ENCODE results near the gene C1QTNF1.
A peak's percentile ranks its signal among the peaks of the same experiment; 100 is the strongest.
"Not testable (repeated sequence)": the region's sequence is repeated elsewhere in the genome, so short reads cannot be mapped to it uniquely, and the experiment has no call there.

Gene C1QTNF1

DNA sequence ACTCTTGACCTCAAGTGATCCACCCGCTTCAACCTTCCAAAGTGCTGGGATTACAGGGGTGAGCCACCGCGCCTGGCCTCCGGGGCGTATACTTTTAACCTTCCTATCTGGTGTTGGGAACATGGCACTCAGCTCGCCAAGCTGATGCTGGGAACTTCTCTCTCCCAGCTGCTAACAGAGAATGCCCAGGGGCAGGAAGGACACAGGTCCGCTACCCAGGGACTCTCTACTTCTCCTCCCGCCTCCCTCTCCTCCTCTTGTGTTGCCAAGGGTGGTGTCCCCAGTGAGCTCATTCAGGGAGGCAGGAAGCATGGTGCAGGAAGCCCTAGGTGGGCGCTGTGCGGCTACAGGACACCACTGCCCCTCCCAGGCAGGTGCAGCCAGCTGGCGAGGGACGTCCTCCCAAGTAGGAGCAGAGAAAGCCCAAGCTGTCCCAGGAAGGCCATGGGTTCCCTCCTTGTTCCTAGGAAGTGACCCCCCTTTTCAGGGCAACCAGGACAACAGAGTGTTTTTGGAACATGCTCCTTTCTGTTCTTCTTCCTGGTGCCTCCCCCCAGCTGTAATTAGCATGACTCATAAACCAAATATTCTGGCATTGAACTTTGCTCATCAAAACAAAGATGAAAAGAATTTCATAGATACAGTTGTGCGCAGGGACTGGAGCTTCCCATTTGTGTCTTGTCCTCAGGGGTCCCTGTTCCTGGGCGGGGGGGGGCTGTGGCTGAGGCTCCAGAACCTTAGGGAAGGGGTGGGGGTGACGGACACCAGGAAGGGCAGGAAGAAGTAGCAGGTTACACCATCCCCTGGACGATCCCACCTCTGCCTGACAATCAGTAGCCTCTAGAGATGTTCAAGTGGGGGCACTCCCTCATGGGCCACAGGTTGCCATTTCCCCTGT is 2.7 kb downstream of the C1QTNF1 start:
- no peak for DNase-seq

DNA sequence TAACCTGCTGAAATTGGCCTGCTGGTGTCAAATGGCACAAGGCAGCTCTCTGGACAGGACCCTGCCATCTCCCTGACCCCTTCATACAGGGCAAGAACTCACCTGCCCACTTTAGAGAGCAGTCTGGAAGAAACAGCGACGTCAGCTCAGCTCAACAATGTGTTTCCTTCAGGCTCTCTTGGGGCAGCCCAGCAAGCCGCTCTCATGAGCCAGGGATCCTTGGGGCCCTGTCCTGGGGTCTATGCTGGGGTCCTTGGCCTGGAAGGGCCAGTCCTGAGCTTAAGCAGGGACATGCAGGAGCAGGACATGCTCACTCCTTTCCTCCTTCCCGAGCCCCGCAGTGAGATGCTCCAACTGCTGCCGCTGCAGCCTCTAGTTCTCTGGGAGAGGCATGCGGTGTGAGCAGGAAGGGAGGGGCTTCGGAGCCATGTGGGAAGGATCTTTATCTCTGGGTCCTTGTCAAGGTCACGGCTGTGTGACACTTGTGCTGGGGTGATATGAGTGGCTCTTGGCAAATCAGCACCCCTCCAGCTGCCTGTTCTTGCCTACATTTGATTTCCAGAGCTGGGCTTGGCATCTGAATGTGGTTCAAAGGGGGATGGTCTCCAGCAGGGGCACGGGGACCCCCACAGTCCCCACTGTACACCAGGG is 3.4 kb downstream of the C1QTNF1 start:
- no peak for DNase-seq

DNA sequence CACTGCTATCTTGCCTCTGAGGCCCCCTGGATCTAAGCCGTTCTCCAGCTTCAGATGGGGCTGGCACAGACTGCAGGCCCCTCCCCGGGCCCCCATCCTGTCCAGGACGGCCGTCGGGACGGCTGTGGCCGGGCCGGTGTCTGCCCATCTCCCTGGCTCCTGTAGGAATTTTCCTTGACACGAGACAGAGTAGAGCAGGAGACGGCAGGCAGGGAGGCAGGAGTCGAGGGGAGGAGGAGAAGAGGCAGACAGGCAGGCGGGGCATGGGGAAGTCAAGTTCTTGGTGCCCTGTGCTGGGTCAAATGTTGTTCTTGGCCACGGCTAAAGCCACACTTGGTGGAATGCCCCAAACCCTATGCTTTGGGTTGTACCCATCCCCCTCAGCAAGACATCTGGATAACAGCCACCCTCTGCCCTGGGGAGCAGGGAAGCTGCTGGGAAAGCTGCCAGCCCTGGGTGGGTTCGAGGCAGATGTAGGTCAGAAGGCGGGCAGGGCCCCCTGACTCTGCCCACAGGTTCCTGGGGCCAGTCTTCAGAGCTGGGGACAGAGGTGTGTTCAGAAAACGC is 4.0 kb downstream of the C1QTNF1 start:
- DNase-seq, result no peak

DNA sequence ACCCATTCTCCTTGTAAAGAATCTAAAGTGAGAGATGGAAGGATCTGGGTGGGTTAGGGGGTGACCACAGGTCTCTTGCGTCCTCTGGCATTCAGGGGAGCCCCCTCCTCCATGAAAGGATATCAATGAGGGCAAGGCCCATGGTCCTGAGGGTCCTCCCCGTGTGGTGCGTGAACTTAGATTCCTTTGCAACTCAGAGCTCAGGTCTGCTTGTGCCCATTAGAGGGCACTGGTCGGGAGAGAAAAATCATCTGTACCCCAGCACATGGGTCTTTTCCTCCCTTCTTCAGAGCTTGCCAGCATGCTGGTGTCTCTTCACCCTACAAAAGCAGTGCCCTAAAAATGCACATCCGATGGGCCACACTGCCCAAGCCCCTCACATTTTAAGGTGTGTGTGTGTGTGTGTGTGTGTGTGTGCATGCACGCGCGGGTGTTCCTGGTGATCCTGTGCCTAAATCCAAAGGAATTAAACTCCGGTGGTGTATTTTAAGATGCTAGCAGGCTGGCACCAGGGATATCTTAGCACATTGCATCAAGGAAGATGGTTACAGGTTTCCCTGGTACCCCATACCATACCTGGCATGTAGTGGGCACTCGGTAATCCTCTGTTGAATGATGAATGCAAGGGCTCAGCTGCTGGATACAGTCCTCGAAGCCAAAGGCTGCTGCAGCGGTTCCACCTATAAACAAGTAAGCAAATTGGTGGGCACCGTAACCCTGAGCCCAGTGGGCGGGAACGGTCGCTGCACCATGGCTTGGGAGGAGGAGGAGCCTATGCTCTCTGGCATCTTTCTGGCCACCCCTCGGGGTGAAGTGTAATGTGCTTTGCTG is 4.7 kb downstream of the C1QTNF1 start:
- no peak for DNase-seq

DNA sequence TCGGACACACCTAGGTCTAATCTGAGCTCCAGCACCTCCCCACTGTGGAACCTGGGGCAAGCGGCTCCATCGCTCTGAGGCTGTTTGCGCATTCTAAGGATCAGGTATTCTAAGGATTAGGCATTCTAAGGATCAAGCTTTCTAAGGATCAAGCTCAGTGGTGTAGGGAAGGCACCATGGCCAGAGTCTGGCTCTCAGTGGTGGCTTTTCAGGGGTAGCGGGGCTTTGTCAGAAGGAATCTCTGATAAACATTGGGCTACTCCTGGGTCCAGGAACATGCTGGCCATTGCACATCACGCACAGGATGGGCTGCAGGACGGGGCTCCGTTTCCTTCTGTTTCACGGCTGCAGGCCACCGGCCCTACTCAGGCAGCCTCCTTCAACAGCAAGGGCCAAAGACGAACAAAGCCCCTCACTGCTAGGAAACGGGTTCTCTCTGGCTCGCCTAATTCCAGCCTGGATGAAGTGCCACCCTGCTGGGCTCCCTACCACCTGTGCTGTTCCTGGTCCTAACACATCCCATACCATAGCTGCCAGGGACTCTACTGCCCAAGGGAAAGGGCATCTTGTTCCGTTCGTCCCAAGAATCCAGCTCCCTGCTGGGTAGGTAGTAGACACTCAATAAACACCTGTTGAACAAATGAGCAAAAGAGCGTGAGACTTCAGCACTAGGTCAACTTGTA is 5.5 kb downstream of the C1QTNF1 start:
- no peak for DNase-seq

DNA sequence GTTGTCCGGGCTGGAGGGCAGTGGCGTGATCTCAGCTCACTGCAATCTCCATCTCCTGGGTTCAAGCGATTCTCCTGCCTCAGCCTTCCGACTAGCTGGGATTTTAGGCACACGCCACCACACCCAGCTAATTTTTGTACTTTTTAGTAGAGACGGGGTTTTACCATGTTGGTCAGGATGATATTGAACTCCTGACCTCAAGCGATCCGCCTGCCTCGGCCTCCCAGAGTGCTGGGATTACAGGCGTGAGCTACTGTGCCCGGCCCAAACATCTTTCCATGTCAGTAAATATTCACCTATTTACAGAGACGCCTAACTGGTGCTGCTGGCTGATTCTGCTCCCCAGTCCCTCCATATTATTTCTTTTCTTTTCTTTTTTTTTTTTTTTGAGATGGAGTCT is 6.7 kb downstream of the C1QTNF1 start:
- not testable (repeated sequence) for DNase-seq

DNA sequence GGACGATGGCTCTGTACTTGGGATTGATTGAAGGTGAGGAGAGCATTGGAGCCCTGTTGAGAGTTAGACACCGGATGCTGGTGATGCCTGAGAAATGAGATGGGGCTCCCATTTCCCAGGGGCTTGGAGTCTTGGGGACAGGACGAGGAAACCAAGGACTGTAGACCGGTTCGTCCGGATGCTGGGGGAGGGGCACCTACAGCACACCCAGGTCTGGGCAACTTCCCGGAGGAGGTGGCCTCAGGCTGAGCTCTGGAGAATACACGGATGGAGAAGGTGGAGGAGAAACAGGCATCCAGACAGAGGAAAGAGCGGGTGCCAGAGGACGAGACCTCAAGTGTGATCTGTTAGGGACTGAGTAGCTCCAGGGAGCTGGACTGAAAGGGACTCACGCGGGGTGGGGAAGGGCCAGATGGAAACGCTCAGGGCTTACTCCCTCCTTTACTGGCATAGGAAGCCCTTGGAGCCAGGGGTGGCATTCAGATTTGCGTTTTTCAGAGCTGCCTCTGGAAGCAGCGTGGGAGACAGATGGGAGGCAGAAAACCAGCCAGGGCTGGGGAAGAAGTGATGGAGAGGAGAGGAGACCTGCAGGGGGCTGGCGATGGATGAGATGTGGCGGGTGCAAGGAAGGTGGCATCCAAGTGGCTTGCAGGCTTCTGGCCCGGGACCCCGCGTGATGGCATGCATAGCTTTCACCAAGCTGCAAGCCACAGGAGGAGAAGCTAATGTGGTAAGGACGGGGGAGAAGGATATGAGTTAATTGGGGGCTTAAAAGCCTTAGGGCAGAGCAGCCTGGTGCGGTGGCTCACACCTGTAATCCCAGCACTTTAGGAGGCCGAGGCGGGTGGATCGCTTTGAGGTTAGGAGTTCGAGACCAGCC is 8.3 kb downstream of the C1QTNF1 start:
- no peak for DNase-seq

DNA sequence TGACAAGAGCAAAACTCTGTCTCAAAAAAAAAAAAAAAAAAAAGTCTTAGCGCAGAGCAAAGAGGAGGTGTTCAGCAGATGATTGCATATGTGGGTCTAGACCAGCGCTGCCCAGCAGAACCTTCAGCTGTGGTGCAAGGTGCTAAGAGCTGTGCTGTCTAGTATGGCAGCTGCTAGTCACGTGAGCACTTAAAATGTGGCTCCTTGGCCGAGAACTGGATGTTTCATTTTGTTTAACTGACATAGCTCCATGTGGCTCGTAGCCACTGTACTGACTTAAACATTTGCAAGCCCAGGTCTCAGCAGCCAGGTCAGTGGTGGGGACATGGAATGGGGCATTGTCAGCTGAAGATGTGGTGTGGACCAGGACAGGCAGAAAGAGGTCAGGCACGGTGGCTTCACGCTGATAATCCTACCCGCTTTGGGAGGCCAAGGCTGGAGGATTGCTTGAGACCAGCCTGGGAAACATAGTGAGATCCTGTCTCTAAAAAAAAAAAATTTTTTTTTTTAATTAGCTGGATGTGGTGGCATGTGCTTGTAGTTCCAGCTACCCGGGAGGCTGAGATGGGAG is 9.2 kb downstream of the C1QTNF1 start:
- DNase-seq, result no peak

DNA sequence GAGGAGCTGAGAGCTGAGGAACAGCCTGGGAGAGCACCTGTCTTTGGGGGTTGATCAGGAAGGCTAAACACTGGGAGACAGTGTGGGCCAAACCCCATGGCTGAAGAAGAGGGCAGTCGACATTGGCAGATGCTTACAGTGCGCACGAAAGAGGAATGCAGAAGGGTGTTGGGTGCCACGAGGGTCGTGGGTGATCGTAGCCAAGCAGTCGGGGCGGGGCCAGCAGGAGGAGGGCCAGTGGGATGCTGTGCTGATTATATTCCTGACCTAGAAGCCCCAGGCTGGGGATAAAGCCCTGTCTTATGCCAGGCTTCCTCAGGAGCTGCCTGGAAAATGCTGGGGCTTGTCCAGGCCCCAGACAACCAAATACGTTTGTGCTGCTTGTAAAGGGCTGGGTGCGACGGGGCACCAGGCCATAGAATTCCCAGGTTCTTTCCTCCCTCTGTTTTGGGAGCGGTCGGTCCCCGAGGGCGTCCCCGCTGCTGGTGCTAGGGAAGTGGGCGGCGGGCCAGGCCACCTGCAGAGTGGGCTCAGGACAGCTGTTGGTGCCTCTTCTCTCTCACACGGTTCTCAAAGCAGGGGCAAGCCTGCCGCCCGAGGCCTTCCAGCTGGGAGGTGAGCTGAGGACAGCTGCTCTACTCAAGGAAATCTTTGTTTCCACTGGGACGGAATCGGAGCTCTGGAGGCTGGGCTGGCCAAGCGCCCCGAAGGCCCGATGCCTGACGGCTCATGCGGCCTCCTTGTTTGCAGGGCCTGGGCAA is 10.0 kb downstream of the C1QTNF1 start:
- DNase-seq, result peak; percentile 39

DNA sequence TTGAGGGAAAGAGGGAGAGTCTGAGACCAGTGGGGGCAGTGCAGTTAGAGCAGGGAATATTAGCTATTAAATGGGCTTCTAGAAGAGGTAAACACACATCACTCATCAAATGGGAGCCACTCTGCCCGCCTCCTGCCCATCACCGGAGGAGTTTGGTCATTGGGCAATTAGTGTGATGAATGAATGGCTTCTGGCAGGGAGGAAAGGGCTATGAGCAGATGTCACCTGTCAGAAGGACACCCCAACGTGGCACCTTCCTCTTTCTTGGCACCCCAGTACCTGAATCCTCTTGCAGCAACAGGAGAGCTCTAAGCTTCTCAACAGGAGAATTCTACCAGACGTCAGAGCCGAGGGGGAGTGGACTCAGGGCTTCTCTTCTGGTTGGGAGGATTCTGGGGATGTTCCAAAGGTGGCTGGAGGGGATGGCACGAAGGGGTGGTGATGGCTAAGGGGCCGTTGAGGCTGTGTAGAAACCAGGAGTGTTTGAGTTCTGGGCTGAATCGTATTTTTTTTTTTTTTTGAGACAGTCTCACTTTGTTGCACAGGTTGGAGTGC is 11.0 kb downstream of the C1QTNF1 start:
- DNase-seq, result no peak

DNA sequence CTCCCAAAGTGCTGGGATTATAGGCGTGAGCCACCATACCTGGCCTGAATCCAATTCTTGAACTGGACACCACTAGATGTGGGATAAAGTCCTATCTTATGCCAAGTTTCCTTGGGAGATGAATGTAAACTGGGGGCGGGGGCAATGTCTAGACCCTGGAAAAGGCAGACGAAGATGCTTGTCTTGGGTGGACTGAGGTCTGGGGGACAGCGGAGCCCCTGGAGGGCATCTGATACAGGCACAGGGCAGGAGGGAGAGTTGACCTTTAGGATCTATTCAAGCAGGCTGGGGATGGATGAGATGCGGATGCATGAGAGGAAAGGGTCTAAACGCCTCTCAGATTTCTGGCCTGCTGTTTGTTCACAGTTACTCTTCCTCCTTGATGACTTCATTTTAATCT is 11.7 kb downstream of the C1QTNF1 start:
- no peak for DNase-seq

DNA sequence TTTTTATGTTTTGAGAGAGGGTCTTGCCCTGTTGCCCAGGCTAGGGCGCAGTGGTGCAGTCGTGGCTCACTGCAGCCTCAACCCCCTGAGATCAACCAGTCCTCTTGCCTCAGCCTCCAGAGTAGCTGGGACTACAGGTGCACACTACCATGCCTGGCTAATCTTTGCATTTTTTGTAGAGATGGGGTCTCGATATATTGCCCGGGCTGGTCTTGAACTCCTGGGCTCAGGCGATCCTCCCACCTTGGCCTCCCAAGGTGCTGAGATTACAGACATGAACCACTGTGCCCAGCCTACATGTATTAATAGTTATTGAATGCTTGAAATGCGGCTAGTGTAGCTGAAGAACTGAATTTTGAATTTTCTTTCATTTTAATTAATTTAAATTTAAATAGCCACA is 12.2 kb downstream of the C1QTNF1 start:
- no peak for DNase-seq

DNA sequence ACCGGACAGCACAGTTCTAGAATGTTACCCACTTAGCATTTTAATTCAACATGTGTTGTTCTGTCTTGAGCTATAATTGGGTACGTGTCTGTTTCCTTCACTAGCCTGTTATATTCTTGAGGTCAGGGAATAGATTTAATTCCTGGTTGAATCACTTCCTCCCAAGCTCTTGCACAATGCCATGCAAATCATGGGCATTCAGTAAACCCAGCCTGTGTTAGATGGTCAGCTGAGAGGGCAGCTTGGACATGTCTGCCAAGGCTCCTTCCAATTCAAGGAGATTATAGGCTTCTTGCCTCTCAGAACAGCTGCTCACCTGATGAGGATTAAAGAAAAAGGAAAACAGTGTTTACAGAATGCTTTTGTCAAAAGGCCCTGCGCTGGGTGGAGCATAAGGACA is 12.6 kb downstream of the C1QTNF1 start:
- DNase-seq, result no peak

DNA sequence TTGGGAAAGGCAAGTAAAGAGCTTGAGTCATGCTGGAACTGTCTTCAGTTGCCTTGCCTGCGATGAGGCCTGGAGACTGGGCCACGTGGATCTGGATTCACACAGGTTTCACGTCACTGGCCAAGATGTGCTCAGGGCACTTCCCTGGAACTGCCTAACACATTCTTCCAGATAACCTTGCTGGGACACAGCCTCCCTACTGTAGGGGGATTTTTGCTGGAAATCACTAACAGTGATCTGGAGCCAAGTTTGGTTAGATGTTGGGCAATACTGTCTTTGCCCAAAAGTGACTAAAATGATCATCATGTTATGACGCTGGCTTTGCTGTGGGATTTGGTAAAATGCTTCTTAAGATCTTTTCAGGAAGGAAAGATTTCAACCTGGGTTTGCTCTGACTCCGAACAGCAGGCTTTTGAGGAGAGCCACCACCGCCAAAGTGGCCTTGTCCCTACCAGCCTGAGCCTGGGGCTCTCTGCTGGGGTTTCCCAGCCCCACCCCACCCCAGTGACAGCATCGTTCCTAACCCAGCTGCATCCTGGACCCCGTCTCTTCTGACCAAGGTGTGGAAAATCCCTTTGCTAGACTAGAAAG is 14.7 kb downstream of the C1QTNF1 start:
- no peak for DNase-seq

DNA sequence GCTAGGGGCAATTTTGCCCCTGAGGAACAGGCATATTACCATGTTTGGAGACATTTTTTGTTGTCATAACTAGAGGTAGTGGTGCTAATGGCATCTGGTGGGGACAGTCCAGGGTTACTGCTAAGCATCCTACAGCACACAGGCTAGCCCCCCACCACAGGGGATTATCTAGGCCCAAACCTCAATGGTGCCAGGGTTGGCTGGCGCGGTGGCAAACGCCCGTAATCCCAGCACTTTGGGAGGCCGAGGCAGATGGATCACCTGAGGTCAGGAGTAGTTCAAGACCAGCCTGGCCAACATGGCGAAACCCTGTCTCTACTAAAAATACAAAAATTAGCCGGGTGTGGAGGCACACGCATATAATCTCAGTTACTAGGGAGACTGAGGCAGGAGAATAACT is 15.2 kb downstream of the C1QTNF1 start:
- no peak for DNase-seq

DNA sequence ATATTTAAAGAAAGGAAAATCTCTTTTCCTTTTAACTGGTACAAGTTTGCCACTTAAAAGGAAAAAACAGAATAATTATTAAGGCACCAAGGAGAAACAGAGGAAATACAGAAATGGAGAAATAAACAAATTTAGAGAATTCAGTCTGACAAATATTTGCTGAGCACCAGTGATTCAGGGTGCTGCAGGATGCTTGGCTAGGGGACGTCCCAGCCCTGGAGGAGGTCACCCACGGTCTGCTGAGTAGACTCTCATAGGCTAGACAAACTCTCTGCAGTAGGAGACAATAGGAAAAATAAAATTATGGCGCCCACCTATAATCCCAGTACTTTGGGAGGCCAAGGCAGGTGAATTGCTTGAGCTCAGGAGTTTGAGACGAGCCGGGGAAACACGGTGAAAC is 15.9 kb downstream of the C1QTNF1 start:
- no peak for DNase-seq

DNA sequence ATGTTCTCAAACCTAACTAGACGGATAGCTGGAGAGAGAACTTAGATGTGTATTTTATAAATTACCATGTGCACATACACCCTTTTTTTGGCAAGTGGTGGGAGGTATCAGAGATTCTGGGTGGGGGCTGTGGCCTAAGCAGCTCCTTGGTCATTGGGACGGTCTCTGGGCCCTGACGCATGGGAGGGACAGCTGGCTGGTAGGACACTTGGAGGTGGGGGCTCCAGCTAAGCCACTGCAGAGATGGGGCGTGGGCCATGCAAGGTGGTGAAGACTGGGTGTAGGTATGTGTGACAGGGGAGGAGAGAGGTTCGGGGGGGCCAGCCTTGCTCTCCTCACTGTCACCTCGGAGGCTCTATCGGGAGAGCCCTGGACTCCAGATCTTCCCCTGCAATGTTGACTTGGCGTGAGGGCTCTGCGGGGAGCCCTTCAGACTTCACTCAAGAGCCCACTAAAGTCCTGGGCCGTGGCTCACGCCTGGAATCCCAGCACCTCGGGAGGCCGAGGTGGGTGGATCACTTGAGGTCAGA is 17.1 kb downstream of the C1QTNF1 start:
- no peak for DNase-seq

DNA sequence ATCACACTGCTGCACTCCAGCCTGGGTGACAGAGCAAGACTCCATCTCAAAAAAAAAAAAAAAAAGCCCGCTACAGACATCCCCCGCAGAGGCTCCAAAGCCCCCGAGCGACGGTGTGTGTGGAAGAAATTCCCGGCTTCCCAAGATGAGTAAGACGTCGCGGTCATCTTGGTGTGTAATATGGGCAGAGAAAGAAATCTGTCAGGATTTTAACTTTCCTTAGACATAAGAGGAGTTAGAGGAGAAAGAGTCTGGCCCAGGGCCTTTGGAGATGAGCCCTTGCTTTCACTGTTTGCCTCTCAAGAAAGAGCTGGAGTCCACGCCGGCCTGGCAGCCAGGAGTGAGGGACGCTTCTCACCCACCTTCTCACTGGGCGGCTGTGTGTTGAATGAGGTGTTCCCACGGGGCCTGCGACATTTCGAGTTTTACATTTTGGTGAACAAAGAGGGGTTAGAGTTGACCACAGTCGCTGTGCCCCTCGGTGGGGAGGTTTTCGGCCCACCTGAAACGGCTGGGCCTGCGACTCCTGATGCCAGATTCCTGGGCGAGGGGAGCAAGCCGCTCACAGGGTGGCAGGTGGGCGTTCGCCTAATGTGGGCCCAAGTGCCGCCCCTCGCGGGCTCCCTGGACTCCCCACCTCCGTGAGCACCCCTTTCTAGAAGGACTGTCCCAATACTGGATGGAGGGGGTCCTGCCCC is 17.9 kb downstream of the C1QTNF1 start:
- no peak for DNase-seq

Data from DMS79 treated with DMSO at 0.1 percent for 48 hours (cell line).